ENCODE data around the gene JHY. TPM values are rescaled to one million over a fixed set of nuclear protein-coding genes. Genes with fewer than 3 reads are reported as not detected.

Gene JHY
- total RNA-seq, 1 experiment from 2014 or later = 0.79 TPM

- H3K27ac ChIP-seq (ENCODE audit: insufficient read length, low read depth, low read length) = no peak overlapping the region
- no peak overlapping the region for H3K56ac ChIP-seq (ENCODE audit: insufficient read length, low read depth, low read length)
- no CpG with 5 or more reads among the region's 2 CpGs for WGBS (ENCODE audit: extremely low coverage, insufficient read length, low lambda C conversion rate)
- H2BK120ac ChIP-seq (ENCODE audit: low read depth, low read length, poor library complexity, severe bottlenecking) = no peak overlapping the region
- no peak for DNase-seq
- H2BK20ac ChIP-seq (ENCODE audit: low read depth, low read length, poor library complexity, severe bottlenecking) = no peak overlapping the region
- H4K91ac ChIP-seq (ENCODE audit: insufficient read length, low read depth, low read length) = no peak overlapping the region
- peaks cover 2% of the 10 kb centered on the region for H3K23me2 ChIP-seq (ENCODE audit: insufficient read length, low read depth, low read length, poor library complexity, severe bottlenecking)
- H3K9me3 Mint-ChIP-seq = peaks cover 0 to 3% of the 10 kb centered on the region in 2 experiments; a peak in 1 of 5 replicates
- H3T11ph ChIP-seq (ENCODE audit: low read length) = no peak overlapping the region
- no peak overlapping the region for H3K23ac ChIP-seq (ENCODE audit: insufficient read length, low read depth, low read length)
- H3K27me3 Mint-ChIP-seq (ENCODE audit: low read depth) = peaks cover 2% of the 10 kb centered on the region
- H3K27me3 ChIP-seq (ENCODE audit: insufficient read depth, low read length) = no peaks in the 10 kb centered on the region
- H4K8ac ChIP-seq (replicated peaks; ENCODE audit: insufficient read length, low read depth, low read length) = no peak overlapping the region
- no peaks in the 10 kb centered on the region for H3K4me1 Mint-ChIP-seq
- H3K4ac ChIP-seq (ENCODE audit: low read depth, low read length) = no peak overlapping the region
- H4K5ac ChIP-seq (ENCODE audit: insufficient read length, low read depth, low read length) = no peak overlapping the region
- H2BK15ac ChIP-seq (ENCODE audit: low read depth, low read length) = no peak overlapping the region
- no peak overlapping the region for H3K14ac ChIP-seq (ENCODE audit: insufficient read depth, low read length)
- H3K4me3 Mint-ChIP-seq = no peak overlapping the region
- H2AFZ ChIP-seq (ENCODE audit: low read length) = no peak overlapping the region
- H3K18ac ChIP-seq (ENCODE audit: insufficient read length, low read depth, low read length) = no peak overlapping the region
- H3K9me3 ChIP-seq (ENCODE audit: control insufficient read depth, low read depth, low read length) = no peaks in the 10 kb centered on the region
- H2AK5ac ChIP-seq (ENCODE audit: insufficient read length, low read length) = no peak overlapping the region
- H3K4me2 ChIP-seq (ENCODE audit: insufficient read depth, insufficient read length, low read length) = no peak overlapping the region
- H2BK5ac ChIP-seq (ENCODE audit: insufficient read length, low read length) = no peak overlapping the region
- H2BK12ac ChIP-seq (ENCODE audit: insufficient read length, low read depth, low read length) = no peak overlapping the region
- no peaks in the 10 kb centered on the region for H3K79me2 ChIP-seq (ENCODE audit: insufficient read depth, low read length)
- H3K36me3 Mint-ChIP-seq (ENCODE audit: insufficient read depth in 1 of 3, low read depth in 3 of 3) = no peaks in the 10 kb centered on the region
- no peak overlapping the region for H3K27ac Mint-ChIP-seq
- H3K79me1 ChIP-seq (ENCODE audit: insufficient read depth, low read depth, low read length, poor library complexity, severe bottlenecking) = no peaks in the 10 kb centered on the region
- H3K9ac ChIP-seq (ENCODE audit: extremely low read depth, insufficient read length, low read length) = no peak overlapping the region
- TF ChIP-seq, protein P1, sequence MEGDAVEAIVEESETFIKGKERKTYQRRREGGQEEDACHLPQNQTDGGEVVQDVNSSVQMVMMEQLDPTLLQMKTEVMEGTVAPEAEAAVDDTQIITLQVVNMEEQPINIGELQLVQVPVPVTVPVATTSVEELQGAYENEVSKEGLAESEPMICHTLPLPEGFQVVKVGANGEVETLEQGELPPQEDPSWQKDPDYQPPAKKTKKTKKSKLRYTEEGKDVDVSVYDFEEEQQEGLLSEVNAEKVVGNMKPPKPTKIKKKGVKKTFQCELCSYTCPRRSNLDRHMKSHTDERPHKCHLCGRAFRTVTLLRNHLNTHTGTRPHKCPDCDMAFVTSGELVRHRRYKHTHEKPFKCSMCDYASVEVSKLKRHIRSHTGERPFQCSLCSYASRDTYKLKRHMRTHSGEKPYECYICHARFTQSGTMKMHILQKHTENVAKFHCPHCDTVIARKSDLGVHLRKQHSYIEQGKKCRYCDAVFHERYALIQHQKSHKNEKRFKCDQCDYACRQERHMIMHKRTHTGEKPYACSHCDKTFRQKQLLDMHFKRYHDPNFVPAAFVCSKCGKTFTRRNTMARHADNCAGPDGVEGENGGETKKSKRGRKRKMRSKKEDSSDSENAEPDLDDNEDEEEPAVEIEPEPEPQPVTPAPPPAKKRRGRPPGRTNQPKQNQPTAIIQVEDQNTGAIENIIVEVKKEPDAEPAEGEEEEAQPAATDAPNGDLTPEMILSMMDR (conservative IDR thresholded peaks at IDR 0.05) = no peak
- H4K20me1 ChIP-seq (ENCODE audit: control insufficient read depth, insufficient read depth, insufficient read length) = no peaks in the 10 kb centered on the region
- no peaks in the 10 kb centered on the region for H3K4me1 ChIP-seq (ENCODE audit: insufficient read depth, low read length)
Observed at GRCh38 chr11:122938557-122938956, 56.0 kb downstream of the JHY start.
